Mammary epithelial cell (primary cell): ENCODE results near the gene ZNF774.

Source experiments
- EZH2 ChIP-seq: IDR thresholded peaks from 2 replicates; pipeline ENCODE4 v1.6.1; 2012; ENCODE audit warnings: low read length, inconsistent platforms, borderline replicate concordance
- TF ChIP-seq, protein P1 (sequence below), 2 donors: IDR thresholded peaks in 1 of 2; conservative IDR thresholded peaks in 1 of 2; 2 replicates each; pipeline ENCODE4 v1.5.1; 2011 to 2012; ENCODE audit warnings: inconsistent platforms in 2 of 2, low read length in 2 of 2, mild to moderate bottlenecking in 2 of 2, control low read depth in 1 of 2, low read depth in 1 of 2; ENCODE audit not compliant: insufficient read depth in 1 of 2; ENCODE audit errors: extremely low read depth in 1 of 2

DNA sequence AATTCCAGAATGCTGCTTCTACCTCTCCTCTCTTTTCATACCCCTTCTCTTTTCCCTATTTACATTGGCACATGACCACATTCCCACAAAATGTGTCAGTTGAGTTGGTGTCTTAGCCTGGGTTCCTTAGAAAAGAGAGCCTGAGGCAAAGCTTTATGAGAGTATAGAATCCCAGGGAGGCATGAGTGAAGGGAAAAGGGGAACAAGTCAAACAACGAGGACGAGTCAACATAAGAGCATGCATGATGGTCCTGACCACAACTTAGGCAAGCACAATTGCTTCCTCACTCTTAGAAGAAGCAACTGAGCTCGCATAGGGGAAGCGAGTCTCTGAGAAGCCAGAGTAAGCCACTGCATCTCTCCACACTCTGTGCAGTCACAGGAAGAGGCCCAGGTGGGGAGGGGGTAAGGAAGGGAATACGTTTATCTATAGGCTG, 15.4 kb upstream of the ZNF774 start:
- TF ChIP-seq, protein P1, sequence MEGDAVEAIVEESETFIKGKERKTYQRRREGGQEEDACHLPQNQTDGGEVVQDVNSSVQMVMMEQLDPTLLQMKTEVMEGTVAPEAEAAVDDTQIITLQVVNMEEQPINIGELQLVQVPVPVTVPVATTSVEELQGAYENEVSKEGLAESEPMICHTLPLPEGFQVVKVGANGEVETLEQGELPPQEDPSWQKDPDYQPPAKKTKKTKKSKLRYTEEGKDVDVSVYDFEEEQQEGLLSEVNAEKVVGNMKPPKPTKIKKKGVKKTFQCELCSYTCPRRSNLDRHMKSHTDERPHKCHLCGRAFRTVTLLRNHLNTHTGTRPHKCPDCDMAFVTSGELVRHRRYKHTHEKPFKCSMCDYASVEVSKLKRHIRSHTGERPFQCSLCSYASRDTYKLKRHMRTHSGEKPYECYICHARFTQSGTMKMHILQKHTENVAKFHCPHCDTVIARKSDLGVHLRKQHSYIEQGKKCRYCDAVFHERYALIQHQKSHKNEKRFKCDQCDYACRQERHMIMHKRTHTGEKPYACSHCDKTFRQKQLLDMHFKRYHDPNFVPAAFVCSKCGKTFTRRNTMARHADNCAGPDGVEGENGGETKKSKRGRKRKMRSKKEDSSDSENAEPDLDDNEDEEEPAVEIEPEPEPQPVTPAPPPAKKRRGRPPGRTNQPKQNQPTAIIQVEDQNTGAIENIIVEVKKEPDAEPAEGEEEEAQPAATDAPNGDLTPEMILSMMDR (conservative IDR thresholded peaks at IDR 0.05 in 1 of 2, IDR thresholded peaks at IDR 0.05 in 1 of 2; ENCODE audit: extremely low read depth in 1 of 2, insufficient read depth in 1 of 2, low read depth in 1 of 2, low read length in 2 of 2) = no peak
- TF ChIP-seq EZH2 = no peak
